Kidney glomerular epithelial cell (primary cell): ENCODE measurements around the gene PIGV.

Experiments used
- DNase-seq: peaks from one replicate; lab custom pipeline; 2025; lab: John Stamatoyannopoulos, UW

Gene PIGV

GRCh38 chr1:26774462-26774861 is 13.3 kb upstream of the PIGV start:
- no peak for DNase-seq

GRCh38 chr1:26775666-26776065 is 12.1 kb upstream of the PIGV start:
- no peak for DNase-seq

GRCh38 chr1:26779098-26779668 is 8.6 kb upstream of the PIGV start:
- no peak for DNase-seq

- no peak for DNase-seq
Measured at GRCh38 chr1:26780344-26780957, 7.3 kb upstream of the PIGV start.

- DNase-seq, result no peak
Measured at GRCh38 chr1:26781206-26781825, 6.4 kb upstream of the PIGV start.

- DNase-seq, result peak; percentile 22
Measured at GRCh38 chr1:26782521-26783212, 5.1 kb upstream of the PIGV start.

GRCh38 chr1:26783646-26784022 is 4.1 kb upstream of the PIGV start:
- no peak for DNase-seq

GRCh38 chr1:26784023-26784871 is 3.5 kb upstream of the PIGV start:
- DNase-seq, result peak; percentile 33

- DNase-seq, result no peak
Measured at GRCh38 chr1:26784886-26785285, 2.9 kb upstream of the PIGV start.

- DNase-seq, result peak; percentile 11
Measured at GRCh38 chr1:26785611-26786436, 1.9 kb upstream of the PIGV start.

GRCh38 chr1:26786437-26787380 is 1.0 kb upstream of the PIGV start:
- DNase-seq, result peak; percentile 46

GRCh38 chr1:26787381-26787705 is 407 bp upstream of the PIGV start:
- peak; percentile 46 for DNase-seq

- no peak for DNase-seq
Measured at GRCh38 chr1:26788515-26788785, 700 bp downstream of the PIGV start.

- peak; percentile 81 for DNase-seq
Measured at GRCh38 chr1:26788836-26789611, 1.3 kb downstream of the PIGV start.

GRCh38 chr1:26789612-26789865 is 1.8 kb downstream of the PIGV start:
- DNase-seq, result no peak

- DNase-seq, result no peak
Measured at GRCh38 chr1:26789931-26790330, 2.2 kb downstream of the PIGV start.

GRCh38 chr1:26790551-26790953 is 2.8 kb downstream of the PIGV start:
- no peak for DNase-seq

GRCh38 chr1:26791148-26791547 is 3.4 kb downstream of the PIGV start:
- DNase-seq, result no peak

- DNase-seq, result no peak
Measured at GRCh38 chr1:26791626-26792025, 3.9 kb downstream of the PIGV start.

GRCh38 chr1:26792924-26793323 is 5.2 kb downstream of the PIGV start:
- no peak for DNase-seq
